ENCODE data around the gene CEND1.
"Not testable (repeated sequence)": the region's sequence is repeated elsewhere in the genome, so short reads cannot be mapped to it uniquely, and the experiment has no call there.

The CEND1 gene

DNA sequence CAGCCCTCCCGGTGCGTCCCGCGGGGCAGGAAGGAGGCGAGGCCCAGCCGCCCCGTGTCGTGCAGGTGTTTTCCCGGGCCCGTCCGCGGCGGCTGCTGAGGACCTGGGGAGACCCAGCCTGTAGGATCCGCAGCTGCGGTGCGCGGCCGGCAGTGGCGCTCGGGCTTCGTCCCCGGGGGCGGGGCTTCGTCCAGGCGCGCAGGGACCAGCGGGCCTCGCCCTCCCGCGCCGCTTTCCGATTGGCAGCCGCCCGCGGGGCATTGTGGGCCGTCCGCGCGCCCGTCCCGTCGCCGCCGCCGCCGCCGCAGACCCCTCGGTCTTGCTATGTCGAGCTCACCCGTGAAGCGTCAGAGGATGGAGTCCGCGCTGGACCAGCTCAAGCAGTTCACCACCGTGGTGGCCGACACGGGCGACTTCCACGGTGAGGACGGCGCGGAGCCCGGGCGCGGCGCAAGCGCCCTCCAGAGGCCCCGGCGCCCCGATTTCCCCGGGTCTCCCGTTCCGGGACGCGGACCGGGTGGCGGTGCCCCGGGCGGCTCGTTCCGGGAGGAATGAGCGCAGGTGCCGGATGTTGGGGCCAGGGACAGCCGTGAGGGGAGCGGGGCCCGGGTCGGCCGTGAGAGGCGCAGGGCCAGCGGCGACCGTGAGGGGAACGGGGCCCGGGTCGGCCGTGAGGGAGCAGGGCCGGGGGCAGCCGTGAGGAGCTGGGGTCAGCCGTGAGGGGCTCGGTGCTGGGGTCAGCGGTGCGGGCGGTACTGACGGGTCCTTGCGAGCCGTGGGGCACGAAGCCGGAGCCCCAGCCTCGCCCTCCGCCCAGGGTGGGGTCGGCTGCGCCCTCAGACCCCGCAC, 42.5 kb downstream of the CEND1 start, which contains the start of gene TALDO1:
TALDO1 (plus strand) TSS at position 307 of the 849 bp plus-strand sequence; CDS start at position 325, 18 bp downstream.
- Histone ChIP-seq H3K4me1 (ENCODE audit: control insufficient read depth, insufficient read depth, low read length) (peaks cover 16% of the 10 kb centered on the region), H3K27me3 (ENCODE audit: control insufficient read depth, insufficient read depth, low read length) (peaks cover 4% of the 10 kb centered on the region), H3K36me3 (ENCODE audit: control insufficient read depth, insufficient read depth, low read length) (no peaks in the 10 kb centered on the region), H3K9ac (ENCODE audit: low read length) (peak within 1 kb of the TSS; percentile 72), H3K9me3 (ENCODE audit: control insufficient read depth, low read length) (no peaks in the 10 kb centered on the region), H3K4me3 (ENCODE audit: low read length) (peak within 1 kb of the TSS; percentile 56)

DNA sequence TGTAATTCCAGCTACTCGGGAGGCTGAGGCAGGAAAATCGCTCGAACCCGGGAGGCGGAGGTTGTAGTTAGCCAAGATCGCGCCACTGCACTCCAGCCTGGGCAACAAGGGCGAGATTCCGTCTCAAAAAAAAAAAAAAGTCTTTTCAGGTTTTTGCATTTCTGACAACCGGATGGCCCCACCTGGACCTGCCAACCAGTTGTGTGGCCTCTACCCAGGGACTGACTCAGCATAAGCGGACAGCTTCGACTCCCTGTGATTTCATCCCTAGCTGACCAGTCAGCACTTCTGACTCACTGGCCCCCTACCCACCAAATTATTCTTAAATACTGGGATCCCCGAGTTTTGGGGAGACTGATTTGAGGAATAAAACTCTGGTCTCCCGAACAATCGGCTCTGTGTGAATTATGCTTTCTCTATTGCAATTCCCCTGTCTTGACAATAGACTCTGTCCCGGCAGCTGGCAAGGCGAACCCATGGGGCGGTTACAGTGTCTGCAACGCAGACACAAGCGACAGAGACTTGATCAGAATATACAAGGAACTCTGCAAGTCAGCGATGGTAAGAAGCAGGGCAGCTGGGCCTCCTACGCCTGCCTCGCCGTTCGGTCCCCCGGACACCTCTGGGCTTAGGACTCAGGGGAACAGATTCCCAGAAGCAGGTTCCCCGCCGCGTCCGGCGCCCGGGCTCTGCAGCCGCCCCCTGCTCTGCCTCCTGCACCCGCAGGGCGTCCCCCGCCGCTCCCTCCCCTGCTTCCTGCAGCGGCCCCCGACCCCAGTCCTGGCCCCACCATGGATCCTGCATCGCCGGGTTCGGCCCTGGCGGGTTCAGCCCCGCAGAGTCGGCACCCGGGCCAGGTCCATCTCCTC, 43.4 kb downstream of the CEND1 start:
- H3K4me1 ChIP-seq (ENCODE audit: control insufficient read depth, insufficient read depth, low read length) = peaks cover 16% of the 10 kb centered on the region
- H3K36me3 ChIP-seq (ENCODE audit: control insufficient read depth, insufficient read depth, low read length) = no peaks in the 10 kb centered on the region
- H3K4me3 ChIP-seq (ENCODE audit: low read length) = peak overlapping the region; percentile 56
- peaks cover 5% of the 10 kb centered on the region for H3K27me3 ChIP-seq (ENCODE audit: control insufficient read depth, insufficient read depth, low read length)
- H3K9me3 ChIP-seq (ENCODE audit: control insufficient read depth, low read length) = no peaks in the 10 kb centered on the region
- peak overlapping the region; percentile 45 for H3K9ac ChIP-seq (ENCODE audit: low read length)

DNA sequence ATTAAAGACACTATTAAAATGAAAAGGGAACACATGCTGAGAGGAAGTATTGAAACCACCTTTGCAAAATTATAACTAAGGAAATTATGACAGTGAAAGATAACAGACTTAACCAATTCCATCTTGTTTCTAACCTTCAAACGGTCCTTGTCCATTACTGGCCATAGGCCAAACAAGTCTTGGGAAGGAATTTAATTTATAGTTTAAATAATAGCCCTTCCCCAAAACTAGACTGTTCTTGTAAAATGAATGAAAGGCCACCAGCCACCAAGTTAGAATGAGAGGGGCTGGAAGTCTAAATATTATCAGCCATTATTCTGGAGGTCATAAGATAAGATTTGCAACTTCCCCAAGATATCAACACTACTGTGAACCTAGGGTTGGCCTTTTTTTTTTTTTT, 44.5 kb downstream of the CEND1 start:
- Histone ChIP-seq H3K9ac (ENCODE audit: low read length) (no peak overlapping the region), H3K4me3 (ENCODE audit: low read length) (no peak overlapping the region), H3K36me3 (ENCODE audit: control insufficient read depth, insufficient read depth, low read length) (no peaks in the 10 kb centered on the region), H3K9me3 (ENCODE audit: control insufficient read depth, low read length) (no peaks in the 10 kb centered on the region), H3K4me1 (ENCODE audit: control insufficient read depth, insufficient read depth, low read length) (peaks cover 16% of the 10 kb centered on the region), H3K27me3 (ENCODE audit: control insufficient read depth, insufficient read depth, low read length) (peaks cover 5% of the 10 kb centered on the region)

DNA sequence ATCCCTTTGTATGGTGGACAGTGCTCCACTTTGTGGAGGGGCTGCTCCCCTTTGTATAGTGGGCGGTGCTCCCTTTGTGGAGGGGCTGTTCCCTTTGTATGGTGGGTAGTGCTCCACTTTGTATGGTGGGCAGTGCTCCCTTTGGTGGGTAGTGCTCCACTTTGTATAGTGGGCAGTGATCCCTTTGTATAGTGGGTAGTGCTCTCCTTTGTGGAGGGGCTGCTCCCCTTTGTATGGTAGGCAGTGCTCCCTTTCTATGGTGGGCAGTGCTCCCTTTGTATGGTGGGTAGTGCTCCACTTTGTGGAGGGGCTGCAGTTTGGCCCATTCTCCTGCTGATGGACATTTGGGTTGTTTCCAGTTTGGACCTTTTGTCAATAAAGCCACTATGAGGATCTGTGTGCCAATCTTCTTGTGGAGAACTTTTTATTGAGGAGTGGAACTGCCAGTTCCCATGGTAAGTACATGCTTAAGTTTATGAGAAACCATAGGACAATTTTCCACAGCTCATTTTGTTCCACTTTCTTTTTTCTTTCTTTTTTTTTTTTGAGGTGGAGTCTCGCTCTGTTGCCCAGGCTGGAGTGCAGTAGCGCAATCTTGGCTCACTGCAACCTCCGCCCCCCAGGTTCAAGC, 47.2 kb downstream of the CEND1 start:
- H3K9me3 ChIP-seq (ENCODE audit: control insufficient read depth, low read length) = no peaks in the 10 kb centered on the region
- H3K9ac ChIP-seq (ENCODE audit: low read length) = no peak overlapping the region
- H3K36me3 ChIP-seq (ENCODE audit: control insufficient read depth, insufficient read depth, low read length) = no peaks in the 10 kb centered on the region
- peaks cover 4% of the 10 kb centered on the region for H3K4me1 ChIP-seq (ENCODE audit: control insufficient read depth, insufficient read depth, low read length)
- H3K27me3 ChIP-seq (ENCODE audit: control insufficient read depth, insufficient read depth, low read length) = peaks cover 9% of the 10 kb centered on the region
- no peak overlapping the region for H3K4me3 ChIP-seq (ENCODE audit: low read length)

DNA sequence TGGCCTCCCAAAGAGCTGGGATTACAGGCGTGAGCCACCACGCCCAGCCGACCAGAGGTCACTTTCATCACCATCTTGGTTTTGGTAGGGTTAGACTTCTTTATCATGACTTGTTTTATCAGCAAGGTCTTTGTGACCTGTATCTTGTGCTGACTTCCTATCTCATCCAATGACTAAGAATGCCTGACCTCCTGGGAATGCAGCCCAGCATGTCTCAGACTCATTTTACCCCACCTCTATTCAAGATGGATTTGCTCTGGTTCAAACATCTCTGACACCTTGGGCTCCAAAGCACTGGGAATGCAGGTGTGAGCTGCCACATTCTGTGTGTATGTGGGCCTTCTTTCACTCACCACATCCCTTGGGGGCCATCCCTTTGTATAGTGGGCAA, 47.7 kb downstream of the CEND1 start:
- peaks cover 14% of the 10 kb centered on the region for H3K27me3 ChIP-seq (ENCODE audit: control insufficient read depth, insufficient read depth, low read length)
- H3K4me1 ChIP-seq (ENCODE audit: control insufficient read depth, insufficient read depth, low read length) = peaks cover 10% of the 10 kb centered on the region
- no peaks in the 10 kb centered on the region for H3K9me3 ChIP-seq (ENCODE audit: control insufficient read depth, low read length)
- no peaks in the 10 kb centered on the region for H3K36me3 ChIP-seq (ENCODE audit: control insufficient read depth, insufficient read depth, low read length)
- no peak overlapping the region for H3K9ac ChIP-seq (ENCODE audit: low read length)
- H3K4me3 ChIP-seq (ENCODE audit: low read length) = no peak overlapping the region

DNA sequence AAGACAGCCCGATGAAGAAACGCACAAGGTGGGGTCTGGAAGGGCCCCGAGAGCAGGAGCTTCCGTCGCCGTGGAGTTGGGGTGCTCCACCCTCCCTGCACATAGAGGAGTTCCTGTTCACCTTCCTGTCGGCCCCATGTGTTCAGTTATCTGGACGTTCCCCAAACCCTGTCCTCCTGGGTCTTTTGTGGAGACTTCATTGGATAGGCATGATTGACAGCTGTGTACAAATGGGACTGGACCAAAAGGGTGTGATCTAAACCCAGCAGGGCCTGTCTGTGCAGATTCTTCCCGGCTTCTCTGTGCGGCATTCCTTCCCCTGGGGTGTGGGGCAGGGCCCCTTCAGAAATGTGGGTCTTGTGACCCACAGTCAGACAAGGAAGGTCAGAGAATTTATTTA, 52.0 kb downstream of the CEND1 start:
- peak overlapping the region; percentile 50 for H3K9ac ChIP-seq (ENCODE audit: low read length)
- H3K9me3 ChIP-seq (ENCODE audit: control insufficient read depth, low read length); H3K4me3 ChIP-seq (ENCODE audit: low read length); H3K36me3 ChIP-seq (ENCODE audit: control insufficient read depth, insufficient read depth, low read length): not testable (repeated sequence)
- peaks cover 10% of the 10 kb centered on the region for H3K4me1 ChIP-seq (ENCODE audit: control insufficient read depth, insufficient read depth, low read length)
- H3K27me3 ChIP-seq (ENCODE audit: control insufficient read depth, insufficient read depth, low read length) = peaks cover 14% of the 10 kb centered on the region

DNA sequence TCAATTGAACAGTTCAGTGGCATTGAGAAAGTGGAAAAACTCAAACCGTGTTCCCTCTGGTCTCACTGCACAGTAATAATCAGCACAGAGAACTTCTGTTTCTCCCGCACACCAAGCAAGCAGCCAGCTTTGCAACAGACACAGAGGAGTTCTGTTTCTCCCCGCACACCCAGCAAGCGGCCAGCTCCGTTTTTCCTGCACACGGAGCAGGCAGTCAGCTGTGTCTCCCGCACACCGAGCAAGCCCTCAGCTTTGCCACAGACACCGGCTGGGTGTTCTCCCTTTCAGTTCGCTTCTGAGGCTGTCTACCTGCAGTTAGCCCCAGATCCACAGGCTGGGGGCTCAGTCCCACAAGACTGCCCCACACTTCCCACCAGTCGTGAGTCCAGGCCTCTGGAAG, 52.5 kb downstream of the CEND1 start:
- no peak overlapping the region for H3K4me3 ChIP-seq (ENCODE audit: low read length)
- H3K36me3 ChIP-seq (ENCODE audit: control insufficient read depth, insufficient read depth, low read length) = no peaks in the 10 kb centered on the region
- peaks cover 10% of the 10 kb centered on the region for H3K4me1 ChIP-seq (ENCODE audit: control insufficient read depth, insufficient read depth, low read length)
- peaks cover 9% of the 10 kb centered on the region for H3K27me3 ChIP-seq (ENCODE audit: control insufficient read depth, insufficient read depth, low read length)
- H3K9me3 ChIP-seq (ENCODE audit: control insufficient read depth, low read length) = no peaks in the 10 kb centered on the region
- peak overlapping the region; percentile 50 for H3K9ac ChIP-seq (ENCODE audit: low read length)

Measured in mucosa of stomach (tissue), 1 donor.